Hippocampal formation (tissue), 2 donors: ENCODE data around the gene NLRC4.
"Not testable (repeated sequence)": the region's sequence is repeated elsewhere in the genome, so short reads cannot be mapped to it uniquely, and the experiment has no call there.

ENCODE experiments used
- DNase-seq, 2 donors: peaks; one replicate each; lab custom pipeline; 2025; lab: John Stamatoyannopoulos, UW

NLRC4 gene

GRCh38 chr2:32264422-32265105 is at the start of gene NLRC4:
TSS of gene NLRC4 (minus strand) at chr2:32264886. CDS start at chr2:32256775, 8,111 bp downstream.
- peak in 1 of 2 donors; percentile 12 for DNase-seq

GRCh38 chr2:32310577-32310976 is 45.9 kb upstream of the NLRC4 start:
- DNase-seq = no peak

GRCh38 chr2:32293966-32294562 is 29.4 kb upstream of the NLRC4 start:
- not testable (repeated sequence) for DNase-seq

- not testable (repeated sequence) for DNase-seq
Measured at GRCh38 chr2:32293493-32293892, 28.8 kb upstream of the NLRC4 start.

- no peak for DNase-seq
Measured at GRCh38 chr2:32291746-32292145, 27.1 kb upstream of the NLRC4 start.

- no peak for DNase-seq
Measured at GRCh38 chr2:32290000-32290339, 25.3 kb upstream of the NLRC4 start.

- DNase-seq = no peak
Measured at GRCh38 chr2:32289165-32289999, 24.7 kb upstream of the NLRC4 start.

GRCh38 chr2:32284321-32284720 is 19.6 kb upstream of the NLRC4 start:
- no peak for DNase-seq

- DNase-seq = no peak
Measured at GRCh38 chr2:32278478-32278853, 13.8 kb upstream of the NLRC4 start.

GRCh38 chr2:32277674-32278477 is 13.2 kb upstream of the NLRC4 start, which contains the start of gene YIPF4:
TSS of gene YIPF4 (plus strand) at chr2:32277904. CDS start at chr2:32278156, 252 bp downstream.
- peak; percentile 84 to 90 for DNase-seq

- DNase-seq = no peak
Measured at GRCh38 chr2:32277363-32277673, 12.6 kb upstream of the NLRC4 start.

- not testable (repeated sequence) for DNase-seq
Measured at GRCh38 chr2:32275790-32276189, 11.1 kb upstream of the NLRC4 start.

GRCh38 chr2:32274289-32274688 is 9.6 kb upstream of the NLRC4 start:
- no peak for DNase-seq

- no peak for DNase-seq
Measured at GRCh38 chr2:32272279-32272678, 7.6 kb upstream of the NLRC4 start.

GRCh38 chr2:32271063-32271462 is 6.4 kb upstream of the NLRC4 start:
- DNase-seq = no peak

GRCh38 chr2:32262105-32262504 is 2.6 kb downstream of the NLRC4 start:
- peak in 1 of 2 donors; percentile 15 for DNase-seq

GRCh38 chr2:32260376-32260775 is 4.3 kb downstream of the NLRC4 start:
- DNase-seq = no peak

GRCh38 chr2:32258242-32258641 is 6.4 kb downstream of the NLRC4 start:
- no peak for DNase-seq

- no peak for DNase-seq
Measured at GRCh38 chr2:32250290-32250689, 14.4 kb downstream of the NLRC4 start.

- DNase-seq = no peak
Measured at GRCh38 chr2:32249731-32250236, 14.9 kb downstream of the NLRC4 start.

- no peak for DNase-seq
Measured at GRCh38 chr2:32248299-32248698, 16.4 kb downstream of the NLRC4 start.

GRCh38 chr2:32246911-32247310 is 17.8 kb downstream of the NLRC4 start:
- no peak for DNase-seq
